Measurements from ENCODE around the gene CPNE4. TPM values are rescaled to one million over a fixed set of nuclear protein-coding genes. Genes with fewer than 3 reads are reported as not detected.

Gene CPNE4
- total RNA-seq, 2 donors from 2014 or later, result 1.7 to 2.5 TPM

DNA sequence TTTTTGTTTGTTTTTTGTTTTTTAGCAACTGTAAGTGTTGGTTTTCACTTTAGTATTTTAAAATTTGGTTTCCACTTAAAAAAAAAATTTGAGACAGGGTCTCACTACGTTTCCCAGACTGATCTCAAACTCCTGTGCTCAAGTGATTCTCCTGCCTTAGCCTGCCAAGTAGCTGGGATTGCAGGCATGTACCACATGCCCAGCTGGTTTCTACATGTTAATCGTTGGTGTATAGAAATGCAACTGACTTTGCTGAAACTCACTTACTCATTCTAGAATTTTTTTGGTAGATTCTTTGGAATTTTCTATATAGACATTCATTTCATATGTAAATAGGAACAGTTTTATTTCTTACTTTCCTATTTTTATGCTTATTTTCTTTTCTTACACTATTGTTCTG is 287.3 kb downstream of the CPNE4 start:
- Histone ChIP-seq H3K9me3 (ENCODE audit: control insufficient read depth, low read length) (no peaks in the 10 kb centered on the region), H3K4me1 (ENCODE audit: control insufficient read depth, insufficient read depth, low read length) (no peaks in the 10 kb centered on the region), H3K9ac (ENCODE audit: extremely low read depth, low read length, poor library complexity, severe bottlenecking) (no peak overlapping the region), H3K27me3 (ENCODE audit: control insufficient read depth, insufficient read depth, low read length, poor library complexity, severe bottlenecking) (no peaks in the 10 kb centered on the region), H3K36me3 (ENCODE audit: control insufficient read depth, insufficient read depth, low read length) (no peaks in the 10 kb centered on the region), H3K4me3 (ENCODE audit: low read length) (no peak overlapping the region), H3K27ac (ENCODE audit: low read depth, low read length) (no peak overlapping the region)
- Mint-ChIP-seq H3K9me3 (no peaks in the 10 kb centered on the region), H3K27me3 (ENCODE audit: insufficient read depth) (no peaks in the 10 kb centered on the region), H3K27ac (no peak overlapping the region), H3K36me3 (ENCODE audit: low read depth) (no peaks in the 10 kb centered on the region), H3K4me3 (no peak overlapping the region), H3K4me1 (peaks cover 5% of the 10 kb centered on the region)
- 78 to 86% methylated on average over 1 to 2 of the region's 2 CpGs for WGBS, 2 experiments (ENCODE audit: insufficient coverage in 1 of 2, insufficient read length in 1 of 2)
- DNase-seq, result no peak
- TF ChIP-seq, protein P1, sequence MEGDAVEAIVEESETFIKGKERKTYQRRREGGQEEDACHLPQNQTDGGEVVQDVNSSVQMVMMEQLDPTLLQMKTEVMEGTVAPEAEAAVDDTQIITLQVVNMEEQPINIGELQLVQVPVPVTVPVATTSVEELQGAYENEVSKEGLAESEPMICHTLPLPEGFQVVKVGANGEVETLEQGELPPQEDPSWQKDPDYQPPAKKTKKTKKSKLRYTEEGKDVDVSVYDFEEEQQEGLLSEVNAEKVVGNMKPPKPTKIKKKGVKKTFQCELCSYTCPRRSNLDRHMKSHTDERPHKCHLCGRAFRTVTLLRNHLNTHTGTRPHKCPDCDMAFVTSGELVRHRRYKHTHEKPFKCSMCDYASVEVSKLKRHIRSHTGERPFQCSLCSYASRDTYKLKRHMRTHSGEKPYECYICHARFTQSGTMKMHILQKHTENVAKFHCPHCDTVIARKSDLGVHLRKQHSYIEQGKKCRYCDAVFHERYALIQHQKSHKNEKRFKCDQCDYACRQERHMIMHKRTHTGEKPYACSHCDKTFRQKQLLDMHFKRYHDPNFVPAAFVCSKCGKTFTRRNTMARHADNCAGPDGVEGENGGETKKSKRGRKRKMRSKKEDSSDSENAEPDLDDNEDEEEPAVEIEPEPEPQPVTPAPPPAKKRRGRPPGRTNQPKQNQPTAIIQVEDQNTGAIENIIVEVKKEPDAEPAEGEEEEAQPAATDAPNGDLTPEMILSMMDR (conservative IDR thresholded peaks at IDR 0.05), result no peak

DNA sequence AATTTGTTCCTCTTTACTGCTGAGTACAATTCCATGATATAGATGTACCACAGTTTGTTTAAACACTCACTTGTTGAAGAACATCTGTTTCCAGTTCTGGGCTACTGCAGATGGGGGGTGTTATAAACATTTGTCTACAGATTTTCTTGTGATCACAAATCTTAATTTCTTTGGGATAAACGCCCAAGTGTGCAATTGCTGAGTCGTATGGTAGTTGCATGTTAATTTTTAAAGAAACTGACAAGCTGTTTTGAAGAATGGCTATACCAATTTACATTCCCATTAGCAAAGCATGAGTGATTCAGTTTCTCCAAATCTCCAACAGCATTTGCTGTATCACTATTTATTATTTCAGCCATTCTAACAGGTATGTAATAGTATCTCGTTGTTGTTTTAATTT is 290.0 kb downstream of the CPNE4 start:
- TF ChIP-seq, protein P1 (conservative IDR thresholded peaks at IDR 0.05), result no peak
- DNase-seq, result no peak
- no peaks in the 10 kb centered on the region for H3K27me3 ChIP-seq (ENCODE audit: control insufficient read depth, insufficient read depth, low read length, poor library complexity, severe bottlenecking)
- Mint-ChIP-seq H3K27ac (no peak overlapping the region), H3K27me3 (ENCODE audit: insufficient read depth) (no peaks in the 10 kb centered on the region), H3K36me3 (ENCODE audit: low read depth) (no peaks in the 10 kb centered on the region), H3K4me1 (peaks cover 2% of the 10 kb centered on the region), H3K9me3 (no peaks in the 10 kb centered on the region), H3K4me3 (no peak overlapping the region)
- no peaks in the 10 kb centered on the region for H3K9me3 ChIP-seq (ENCODE audit: control insufficient read depth, low read length)
- 68 to 100% methylated on average over 1 to 3 of the region's 3 CpGs for WGBS, 2 experiments (ENCODE audit: insufficient coverage in 1 of 2, insufficient read length in 1 of 2)
- H3K9ac ChIP-seq (ENCODE audit: extremely low read depth, low read length, poor library complexity, severe bottlenecking), result no peak overlapping the region
- H3K36me3 ChIP-seq (ENCODE audit: control insufficient read depth, insufficient read depth, low read length), result no peaks in the 10 kb centered on the region
- H3K4me3 ChIP-seq (ENCODE audit: low read length), result no peak overlapping the region
- H3K27ac ChIP-seq (ENCODE audit: low read depth, low read length), result no peak overlapping the region
- no peaks in the 10 kb centered on the region for H3K4me1 ChIP-seq (ENCODE audit: control insufficient read depth, insufficient read depth, low read length)

DNA sequence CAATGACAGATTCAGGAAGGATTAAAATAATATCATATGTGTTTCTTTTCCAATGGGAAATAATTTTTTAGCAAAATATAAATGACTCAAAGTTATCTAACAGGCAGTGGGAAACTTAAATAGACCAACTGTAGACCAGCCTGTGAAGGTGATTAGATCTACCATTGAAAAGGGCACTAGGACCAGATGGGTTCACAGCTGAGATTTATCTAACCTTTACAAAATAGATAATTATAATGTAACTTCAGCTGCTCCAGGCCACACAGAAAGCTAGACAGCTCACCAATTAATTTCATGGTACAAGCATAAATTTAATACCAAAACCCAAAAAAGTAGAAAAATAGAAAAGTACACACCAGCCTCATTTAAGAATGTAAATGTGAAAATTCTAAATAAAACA is 291.7 kb downstream of the CPNE4 start:
- TF ChIP-seq, protein P1 (conservative IDR thresholded peaks at IDR 0.05), result no peak
- H3K4me3 Mint-ChIP-seq, result no peak overlapping the region
- no peaks in the 10 kb centered on the region for H3K27me3 Mint-ChIP-seq (ENCODE audit: insufficient read depth)
- no peak overlapping the region for H3K27ac ChIP-seq (ENCODE audit: low read depth, low read length)
- no peak overlapping the region for H3K27ac Mint-ChIP-seq
- H3K9me3 Mint-ChIP-seq, result no peaks in the 10 kb centered on the region
- H3K27me3 ChIP-seq (ENCODE audit: control insufficient read depth, insufficient read depth, low read length, poor library complexity, severe bottlenecking), result no peaks in the 10 kb centered on the region
- H3K4me1 ChIP-seq (ENCODE audit: control insufficient read depth, insufficient read depth, low read length), result no peaks in the 10 kb centered on the region
- no peaks in the 10 kb centered on the region for H3K36me3 ChIP-seq (ENCODE audit: control insufficient read depth, insufficient read depth, low read length)
- H3K36me3 Mint-ChIP-seq (ENCODE audit: low read depth), result no peaks in the 10 kb centered on the region
- H3K9me3 ChIP-seq (ENCODE audit: control insufficient read depth, low read length), result no peaks in the 10 kb centered on the region
- DNase-seq, result no peak
- H3K9ac ChIP-seq (ENCODE audit: extremely low read depth, low read length, poor library complexity, severe bottlenecking), result no peak overlapping the region
- H3K4me3 ChIP-seq (ENCODE audit: low read length), result no peak overlapping the region
- H3K4me1 Mint-ChIP-seq, result no peaks in the 10 kb centered on the region

Measured in endodermal cell (in vitro differentiated cells).